ENCODE results near the gene ENTPD5. TPM values are rescaled to one million over a fixed set of nuclear protein-coding genes. Genes with fewer than 3 reads are reported as not detected.

ENTPD5 gene
- 13.7 TPM in 2 replicates for total RNA-seq

DNA sequence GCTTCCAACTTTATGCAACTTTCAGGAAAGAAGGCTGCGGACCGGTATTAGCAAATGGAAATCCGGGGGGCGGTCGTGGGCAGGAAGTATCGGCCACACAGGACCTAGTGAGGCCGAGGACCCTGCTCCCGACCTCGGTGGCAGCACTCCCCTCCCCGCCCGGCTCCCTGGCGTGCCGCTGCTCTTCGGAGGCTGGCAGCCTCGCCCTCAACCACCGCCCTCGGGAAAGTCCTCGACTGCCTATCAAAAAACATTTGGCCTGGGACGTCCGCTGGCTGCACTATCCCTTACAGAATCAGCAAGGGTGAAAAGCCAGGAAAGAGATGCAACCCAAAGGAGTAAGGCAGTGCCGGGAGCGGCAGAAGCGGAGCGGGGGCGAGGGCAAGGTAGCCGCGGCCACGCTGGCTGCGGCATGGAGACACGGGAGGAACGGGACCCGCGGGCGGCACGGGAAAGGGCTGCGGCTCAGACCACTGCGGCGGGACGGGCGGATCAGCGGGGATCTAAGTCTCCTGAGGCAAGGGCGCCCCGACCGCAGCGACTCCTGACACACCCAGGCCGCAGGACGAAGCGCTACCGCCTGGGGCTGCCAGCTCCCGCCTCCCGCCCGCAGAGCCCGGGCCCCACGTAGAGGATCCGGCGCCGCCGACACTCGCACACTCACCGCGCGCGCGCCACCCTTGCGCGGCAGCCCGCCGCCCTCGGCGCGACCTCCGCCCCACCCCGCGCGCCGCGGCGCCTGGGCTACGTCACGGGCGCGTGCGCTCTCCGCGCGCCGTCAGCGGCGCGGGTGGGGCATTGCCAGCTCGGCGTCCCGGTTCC is at the start of gene ENTPD5, which contains the start of gene BBOF1:
ENTPD5 (minus strand) TSS at position 703 of the 822 bp plus-strand sequence. CDS start 31,186 bp downstream, outside the sequence.
BBOF1 (plus strand) TSS at position 764 of the 822 bp plus-strand sequence. CDS start 130 bp downstream, outside the sequence.
- TF ChIP-seq CTCF (IDR thresholded peaks at IDR 0.05; ENCODE audit: insufficient read depth, low read length, severe bottlenecking): no peak
- DNase-seq (ENCODE audit: low read depth) (peak; percentile 62), FAIRE-seq (no peak)
- Histone ChIP-seq H3K27me3 (ENCODE audit: control insufficient read depth, insufficient read depth, low read length) (no peaks in the 10 kb centered on the region), H3K4me3 (ENCODE audit: low read depth, low read length) (peak within 1 kb of the TSS; percentile 97), H3K36me3 (ENCODE audit: control insufficient read depth, insufficient read depth, low read length) (peaks cover 1% of the 10 kb centered on the region)

- no peak for TF ChIP-seq CTCF (IDR thresholded peaks at IDR 0.05; ENCODE audit: insufficient read depth, low read length, severe bottlenecking)
- H3K36me3 ChIP-seq (ENCODE audit: control insufficient read depth, insufficient read depth, low read length): no peaks in the 10 kb centered on the region
- FAIRE-seq: no peak
- no peaks in the 10 kb centered on the region for H3K27me3 ChIP-seq (ENCODE audit: control insufficient read depth, insufficient read depth, low read length)
- H3K4me3 ChIP-seq (ENCODE audit: low read depth, low read length): no peak overlapping the region
- peak; percentile 24 for DNase-seq (ENCODE audit: low read depth)
Observed at GRCh38 chr14:74065746-74066575, 46.9 kb upstream of the ENTPD5 start.

- Histone ChIP-seq H3K27me3 (ENCODE audit: control insufficient read depth, insufficient read depth, low read length) (no peaks in the 10 kb centered on the region), H3K4me3 (ENCODE audit: low read depth, low read length) (no peak overlapping the region), H3K36me3 (ENCODE audit: control insufficient read depth, insufficient read depth, low read length) (no peaks in the 10 kb centered on the region)
- DNase-seq (ENCODE audit: low read depth) (peak; percentile 5), FAIRE-seq (no peak)
- no peak for TF ChIP-seq CTCF (IDR thresholded peaks at IDR 0.05; ENCODE audit: insufficient read depth, low read length, severe bottlenecking)
Observed at GRCh38 chr14:74064883-74065282, 45.8 kb upstream of the ENTPD5 start.

DNA sequence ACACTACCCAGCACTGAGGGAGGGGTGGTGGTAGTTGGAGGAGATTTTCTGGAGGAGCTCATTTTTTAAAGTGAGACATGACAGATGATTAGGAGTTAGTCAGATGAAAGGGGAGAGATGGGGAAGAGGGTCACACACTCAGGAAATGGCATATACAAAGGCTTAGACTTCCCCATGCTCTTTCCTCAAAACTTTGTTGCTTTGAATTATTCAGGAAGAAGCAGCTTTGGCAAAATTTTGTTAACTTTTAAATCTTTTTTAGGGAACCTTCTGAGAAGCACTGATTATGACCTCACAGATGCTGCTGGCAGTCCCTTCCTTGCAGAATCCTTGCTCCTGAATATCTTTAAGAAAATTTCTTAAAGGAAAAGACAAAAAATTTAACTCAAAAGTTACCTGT is 45.3 kb upstream of the ENTPD5 start:
- DNase-seq (ENCODE audit: low read depth) (no peak), FAIRE-seq (no peak)
- no peaks in the 10 kb centered on the region for H3K27me3 ChIP-seq (ENCODE audit: control insufficient read depth, insufficient read depth, low read length)
- no peak for TF ChIP-seq CTCF (IDR thresholded peaks at IDR 0.05; ENCODE audit: insufficient read depth, low read length, severe bottlenecking)
- H3K36me3 ChIP-seq (ENCODE audit: control insufficient read depth, insufficient read depth, low read length): no peaks in the 10 kb centered on the region
- H3K4me3 ChIP-seq (ENCODE audit: low read depth, low read length): no peak overlapping the region

- FAIRE-seq (no peak), DNase-seq (ENCODE audit: low read depth) (no peak)
- Histone ChIP-seq H3K4me3 (ENCODE audit: low read depth, low read length) (no peak overlapping the region), H3K36me3 (ENCODE audit: control insufficient read depth, insufficient read depth, low read length) (no peaks in the 10 kb centered on the region), H3K27me3 (ENCODE audit: control insufficient read depth, insufficient read depth, low read length) (no peaks in the 10 kb centered on the region)
- TF ChIP-seq CTCF (IDR thresholded peaks at IDR 0.05; ENCODE audit: insufficient read depth, low read length, severe bottlenecking): no peak
Observed at GRCh38 chr14:74062809-74063150, 43.7 kb upstream of the ENTPD5 start.
